ENCODE measurements around the gene LARGE1.

The LARGE1 gene

GRCh38 chr22:33520904-33521780 lies 399.1 kb downstream of the LARGE1 start:
- no peak overlapping the region for H3K56ac ChIP-seq (ENCODE audit: low read length)
- no peak overlapping the region for H2BK120ac ChIP-seq (ENCODE audit: low read depth, low read length)
- H3K4me2 ChIP-seq (ENCODE audit: low read length) = no peak overlapping the region
- H4K8ac ChIP-seq (ENCODE audit: low read depth, low read length) = no peak overlapping the region
- H2BK5ac ChIP-seq (ENCODE audit: low read length) = no peak overlapping the region
- no peak overlapping the region for H2BK15ac ChIP-seq (replicated peaks; ENCODE audit: low read depth)
- H3K4me3 ChIP-seq (ENCODE audit: low read length) = no peak overlapping the region
- no peak overlapping the region for H2AK5ac ChIP-seq (ENCODE audit: low read length)
- H3K23ac ChIP-seq (ENCODE audit: low read length) = no peak overlapping the region
- H3K27me3 ChIP-seq (ENCODE audit: insufficient read depth, low read length, poor library complexity) = no peaks in the 10 kb centered on the region
- H3K79me2 ChIP-seq (ENCODE audit: control insufficient read depth, insufficient read depth, low read length) = no peaks in the 10 kb centered on the region
- no CpG with 5 or more reads among the region's 8 CpGs for WGBS (ENCODE audit: extremely low coverage, insufficient coverage, low lambda C conversion rate)
- no peak overlapping the region for H4K5ac ChIP-seq (ENCODE audit: low read length)
- no peak overlapping the region for H3K27ac ChIP-seq (ENCODE audit: low read depth, low read length)
- no peak overlapping the region for H3K9ac ChIP-seq (ENCODE audit: low read length)
- no peak overlapping the region for H3K4ac ChIP-seq (ENCODE audit: low read depth, low read length)
- no peaks in the 10 kb centered on the region for H3K36me3 ChIP-seq (ENCODE audit: control insufficient read depth, insufficient read depth, low read length)
- H3K18ac ChIP-seq (ENCODE audit: low read length) = no peak overlapping the region
- H3K79me1 ChIP-seq (ENCODE audit: low read length) = no peaks in the 10 kb centered on the region
- no peak for DNase-seq
- no peaks in the 10 kb centered on the region for H3K4me1 ChIP-seq (ENCODE audit: control insufficient read depth, low read depth, low read length)

- Histone ChIP-seq H2BK120ac (ENCODE audit: low read depth, low read length) (no peak overlapping the region), H3K79me2 (ENCODE audit: control insufficient read depth, insufficient read depth, low read length) (no peaks in the 10 kb centered on the region), H3K4me3 (ENCODE audit: low read length) (no peak overlapping the region), H2BK5ac (ENCODE audit: low read length) (no peak overlapping the region), H3K9ac (ENCODE audit: low read length) (no peak overlapping the region), H3K23ac (ENCODE audit: low read length) (no peak overlapping the region), H3K79me1 (ENCODE audit: low read length) (no peaks in the 10 kb centered on the region), H4K8ac (ENCODE audit: low read depth, low read length) (no peak overlapping the region), H2AK5ac (ENCODE audit: low read length) (no peak overlapping the region), H3K56ac (ENCODE audit: low read length) (no peak overlapping the region), H3K4ac (ENCODE audit: low read depth, low read length) (no peak overlapping the region), H3K4me1 (ENCODE audit: control insufficient read depth, low read depth, low read length) (no peaks in the 10 kb centered on the region), H4K5ac (ENCODE audit: low read length) (no peak overlapping the region), H2BK15ac (replicated peaks; ENCODE audit: low read depth) (no peak overlapping the region), H3K27me3 (ENCODE audit: insufficient read depth, low read length, poor library complexity) (no peaks in the 10 kb centered on the region), H3K4me2 (ENCODE audit: low read length) (no peak overlapping the region), H3K18ac (ENCODE audit: low read length) (no peak overlapping the region), H3K36me3 (ENCODE audit: control insufficient read depth, insufficient read depth, low read length) (no peaks in the 10 kb centered on the region), H3K27ac (ENCODE audit: low read depth, low read length) (no peak overlapping the region)
- DNase-seq = no peak
- no CpG with 5 or more reads among the region's 13 CpGs for WGBS (ENCODE audit: extremely low coverage, insufficient coverage, low lambda C conversion rate)
Observed at GRCh38 chr22:33519974-33520903, 400.0 kb downstream of the LARGE1 start.

GRCh38 chr22:33519071-33519973 lies 401.0 kb downstream of the LARGE1 start:
- peak; percentile 68 for DNase-seq
- H3K23ac ChIP-seq (ENCODE audit: low read length) = no peak overlapping the region
- H3K79me1 ChIP-seq (ENCODE audit: low read length) = no peaks in the 10 kb centered on the region

GRCh38 chr22:33518405-33518804 lies 401.9 kb downstream of the LARGE1 start:
- no peak overlapping the region for H3K4me3 ChIP-seq (ENCODE audit: low read length)
- no peak overlapping the region for H2BK120ac ChIP-seq (ENCODE audit: low read depth, low read length)
- H4K5ac ChIP-seq (ENCODE audit: low read length) = no peak overlapping the region
- H3K4me2 ChIP-seq (ENCODE audit: low read length) = no peak overlapping the region
- DNase-seq = no peak
- H3K23ac ChIP-seq (ENCODE audit: low read length) = no peak overlapping the region
- H3K4me1 ChIP-seq (ENCODE audit: control insufficient read depth, low read depth, low read length) = no peaks in the 10 kb centered on the region
- H3K9ac ChIP-seq (ENCODE audit: low read length) = no peak overlapping the region
- no peak overlapping the region for H3K18ac ChIP-seq (ENCODE audit: low read length)
- H3K27me3 ChIP-seq (ENCODE audit: insufficient read depth, low read length, poor library complexity) = no peaks in the 10 kb centered on the region
- no peak overlapping the region for H3K56ac ChIP-seq (ENCODE audit: low read length)
- H3K79me1 ChIP-seq (ENCODE audit: low read length) = no peaks in the 10 kb centered on the region
- H2AK5ac ChIP-seq (ENCODE audit: low read length) = no peak overlapping the region
- H3K79me2 ChIP-seq (ENCODE audit: control insufficient read depth, insufficient read depth, low read length) = no peaks in the 10 kb centered on the region
- H3K4ac ChIP-seq (ENCODE audit: low read depth, low read length) = no peak overlapping the region
- WGBS (ENCODE audit: extremely low coverage, insufficient coverage, low lambda C conversion rate) = no CpG with 5 or more reads among the region's 7 CpGs
- no peak overlapping the region for H3K27ac ChIP-seq (ENCODE audit: low read depth, low read length)
- no peak overlapping the region for H2BK15ac ChIP-seq (replicated peaks; ENCODE audit: low read depth)
- no peaks in the 10 kb centered on the region for H3K36me3 ChIP-seq (ENCODE audit: control insufficient read depth, insufficient read depth, low read length)
- H2BK5ac ChIP-seq (ENCODE audit: low read length) = no peak overlapping the region
- no peak overlapping the region for H4K8ac ChIP-seq (ENCODE audit: low read depth, low read length)

More at GRCh38 chr22:33519071-33519973, 401.0 kb downstream of the LARGE1 start:
- Histone ChIP-seq H3K9ac (ENCODE audit: low read length) (no peak overlapping the region), H4K8ac (ENCODE audit: low read depth, low read length) (no peak overlapping the region), H4K5ac (ENCODE audit: low read length) (no peak overlapping the region), H2BK5ac (ENCODE audit: low read length) (no peak overlapping the region), H3K27me3 (ENCODE audit: insufficient read depth, low read length, poor library complexity) (no peaks in the 10 kb centered on the region), H3K18ac (ENCODE audit: low read length) (no peak overlapping the region), H3K4me3 (ENCODE audit: low read length) (no peak overlapping the region), H3K36me3 (ENCODE audit: control insufficient read depth, insufficient read depth, low read length) (no peaks in the 10 kb centered on the region), H3K27ac (ENCODE audit: low read depth, low read length) (no peak overlapping the region), H3K79me2 (ENCODE audit: control insufficient read depth, insufficient read depth, low read length) (no peaks in the 10 kb centered on the region), H3K56ac (ENCODE audit: low read length) (no peak overlapping the region), H3K4ac (ENCODE audit: low read depth, low read length) (no peak overlapping the region), H3K4me2 (ENCODE audit: low read length) (no peak overlapping the region), H2BK120ac (ENCODE audit: low read depth, low read length) (no peak overlapping the region), H2AK5ac (ENCODE audit: low read length) (no peak overlapping the region), H3K4me1 (ENCODE audit: control insufficient read depth, low read depth, low read length) (no peaks in the 10 kb centered on the region), H2BK15ac (replicated peaks; ENCODE audit: low read depth) (no peak overlapping the region)
- WGBS (ENCODE audit: extremely low coverage, insufficient coverage, low lambda C conversion rate) = no CpG with 5 or more reads among the region's 13 CpGs

GRCh38 chr22:33515795-33516194 lies 404.5 kb downstream of the LARGE1 start:
- WGBS (ENCODE audit: extremely low coverage, insufficient coverage, low lambda C conversion rate) = no CpG with 5 or more reads among the region's 8 CpGs

More at GRCh38 chr22:33515795-33516194, 404.5 kb downstream of the LARGE1 start:
- DNase-seq = no peak
- H4K5ac ChIP-seq (ENCODE audit: low read length) = no peak overlapping the region
- H2BK120ac ChIP-seq (ENCODE audit: low read depth, low read length) = no peak overlapping the region
- no peaks in the 10 kb centered on the region for H3K4me1 ChIP-seq (ENCODE audit: control insufficient read depth, low read depth, low read length)
- no peaks in the 10 kb centered on the region for H3K36me3 ChIP-seq (ENCODE audit: control insufficient read depth, insufficient read depth, low read length)
- H3K79me1 ChIP-seq (ENCODE audit: low read length) = no peaks in the 10 kb centered on the region
- no peaks in the 10 kb centered on the region for H3K27me3 ChIP-seq (ENCODE audit: insufficient read depth, low read length, poor library complexity)
- no peak overlapping the region for H3K18ac ChIP-seq (ENCODE audit: low read length)
- H3K9ac ChIP-seq (ENCODE audit: low read length) = no peak overlapping the region
- no peak overlapping the region for H3K27ac ChIP-seq (ENCODE audit: low read depth, low read length)
- H3K23ac ChIP-seq (ENCODE audit: low read length) = no peak overlapping the region
- no peak overlapping the region for H2BK15ac ChIP-seq (replicated peaks; ENCODE audit: low read depth)
- no peak overlapping the region for H3K4me3 ChIP-seq (ENCODE audit: low read length)
- H2BK5ac ChIP-seq (ENCODE audit: low read length) = no peak overlapping the region
- no peak overlapping the region for H3K4me2 ChIP-seq (ENCODE audit: low read length)
- H2AK5ac ChIP-seq (ENCODE audit: low read length) = no peak overlapping the region
- no peak overlapping the region for H4K8ac ChIP-seq (ENCODE audit: low read depth, low read length)
- H3K79me2 ChIP-seq (ENCODE audit: control insufficient read depth, insufficient read depth, low read length) = no peaks in the 10 kb centered on the region
- H3K56ac ChIP-seq (ENCODE audit: low read length) = no peak overlapping the region
- no peak overlapping the region for H3K4ac ChIP-seq (ENCODE audit: low read depth, low read length)
